ENCODE results near the gene RAB33B. TPM values are rescaled to one million over a fixed set of nuclear protein-coding genes. Genes with fewer than 3 reads are reported as not detected.
"Not testable (repeated sequence)": the region's sequence is repeated elsewhere in the genome, so short reads cannot be mapped to it uniquely, and the experiment has no call there.

The RAB33B gene
- total RNA-seq, 6 experiments from 2014 or later: 3.7 to 5.6 (median 4.8) TPM

DNA sequence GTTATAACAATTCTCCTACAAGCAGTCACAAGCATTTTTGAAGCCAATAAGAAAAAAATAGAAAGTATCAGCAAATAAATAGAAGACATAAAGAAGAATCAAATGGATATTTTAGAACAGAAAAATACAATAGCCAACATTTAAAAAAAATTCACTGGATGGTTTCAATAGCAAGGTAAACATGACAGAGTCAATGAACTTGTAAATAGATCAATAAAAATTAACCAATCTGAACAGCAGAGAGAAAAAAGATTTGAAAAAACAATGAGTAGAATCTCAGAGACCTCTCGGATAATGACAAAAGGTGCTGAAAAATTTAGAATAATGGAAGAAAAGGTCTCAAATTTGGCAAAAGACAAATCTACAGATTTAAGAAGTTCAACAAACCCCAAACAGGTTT is 33.3 kb upstream of the RAB33B start:
- DNase-seq: no peak
- Mint-ChIP-seq H3K4me1 (ENCODE audit: low read depth) (peaks cover 19% of the 10 kb centered on the region), H3K27me3 (ENCODE audit: insufficient read depth) (peaks cover 2% of the 10 kb centered on the region; the same call in 1 of the 2 replicates), H3K9me3 (0 out of 2 replicates have a peak, but pooled peaks cover under 1% of the 10 kb centered on the region), H3K4me3 (no peak overlapping the region), H3K27ac (no peak overlapping the region), H3K36me3 (ENCODE audit: low read depth) (peaks cover 11% of the 10 kb centered on the region; the same call in 1 of the 2 replicates)
- TF ChIP-seq, protein P1, sequence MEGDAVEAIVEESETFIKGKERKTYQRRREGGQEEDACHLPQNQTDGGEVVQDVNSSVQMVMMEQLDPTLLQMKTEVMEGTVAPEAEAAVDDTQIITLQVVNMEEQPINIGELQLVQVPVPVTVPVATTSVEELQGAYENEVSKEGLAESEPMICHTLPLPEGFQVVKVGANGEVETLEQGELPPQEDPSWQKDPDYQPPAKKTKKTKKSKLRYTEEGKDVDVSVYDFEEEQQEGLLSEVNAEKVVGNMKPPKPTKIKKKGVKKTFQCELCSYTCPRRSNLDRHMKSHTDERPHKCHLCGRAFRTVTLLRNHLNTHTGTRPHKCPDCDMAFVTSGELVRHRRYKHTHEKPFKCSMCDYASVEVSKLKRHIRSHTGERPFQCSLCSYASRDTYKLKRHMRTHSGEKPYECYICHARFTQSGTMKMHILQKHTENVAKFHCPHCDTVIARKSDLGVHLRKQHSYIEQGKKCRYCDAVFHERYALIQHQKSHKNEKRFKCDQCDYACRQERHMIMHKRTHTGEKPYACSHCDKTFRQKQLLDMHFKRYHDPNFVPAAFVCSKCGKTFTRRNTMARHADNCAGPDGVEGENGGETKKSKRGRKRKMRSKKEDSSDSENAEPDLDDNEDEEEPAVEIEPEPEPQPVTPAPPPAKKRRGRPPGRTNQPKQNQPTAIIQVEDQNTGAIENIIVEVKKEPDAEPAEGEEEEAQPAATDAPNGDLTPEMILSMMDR (IDR thresholded peaks at IDR 0.05): no peak

DNA sequence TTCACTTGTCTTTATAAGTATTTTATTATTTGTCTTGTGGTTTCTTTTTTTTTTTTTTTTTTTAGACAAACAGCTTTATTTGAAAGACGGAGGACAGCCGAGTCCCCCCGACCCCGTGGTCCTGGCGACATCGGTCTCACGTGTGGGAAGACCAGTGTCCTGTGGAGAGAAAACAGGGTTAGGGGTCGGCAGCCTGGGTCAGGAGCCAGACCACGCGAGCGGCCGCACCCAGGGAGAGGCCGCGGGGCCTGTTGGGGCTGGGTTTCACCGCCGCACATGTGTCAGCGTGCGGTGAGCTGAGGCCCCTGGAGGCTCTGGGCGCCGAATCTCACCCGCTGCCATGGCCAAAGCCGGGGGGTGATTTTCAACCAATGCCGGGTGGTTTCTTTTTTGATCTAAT is 17.8 kb upstream of the RAB33B start:
- TF ChIP-seq, protein P1 (IDR thresholded peaks at IDR 0.05): no peak
- DNase-seq: no peak
- Mint-ChIP-seq H3K9me3 (peaks cover 7% of the 10 kb centered on the region; the same call in 1 of the 2 replicates), H3K36me3 (ENCODE audit: low read depth) (peaks cover 55% of the 10 kb centered on the region), H3K4me3 (no peak overlapping the region), H3K27ac (no peak overlapping the region), H3K4me1 (ENCODE audit: low read depth) (peaks cover 4% of the 10 kb centered on the region; the same call in 1 of the 2 replicates), H3K27me3 (ENCODE audit: insufficient read depth) (no peaks in the 10 kb centered on the region)

DNA sequence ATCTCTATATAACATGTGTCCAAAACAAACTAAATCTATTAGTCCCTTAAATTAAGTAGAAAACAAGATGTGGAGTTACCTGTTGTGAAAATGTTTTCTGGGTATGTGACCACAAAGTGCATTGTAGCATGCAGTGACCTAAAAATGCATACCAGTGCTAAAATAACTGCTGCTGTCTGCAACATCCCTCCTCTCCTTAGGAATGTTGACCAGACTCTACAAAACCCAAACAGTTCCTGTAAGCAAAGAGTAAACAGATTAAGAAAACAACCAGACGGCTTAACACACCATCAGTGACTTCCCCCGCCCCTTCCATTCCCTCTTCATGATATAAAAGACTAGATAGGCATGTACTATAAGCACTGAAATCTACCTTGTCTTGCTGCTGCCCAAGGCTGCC is 15.8 kb upstream of the RAB33B start:
- H3K4me3 Mint-ChIP-seq: no peak overlapping the region
- H3K27ac Mint-ChIP-seq: no peak overlapping the region
- no peak for DNase-seq
- peaks cover 43% of the 10 kb centered on the region for H3K36me3 Mint-ChIP-seq (ENCODE audit: low read depth)
- TF ChIP-seq, protein P1 (IDR thresholded peaks at IDR 0.05): no peak
- peaks cover 7% of the 10 kb centered on the region; the same call in 1 of the 2 replicates for H3K9me3 Mint-ChIP-seq
- H3K27me3 Mint-ChIP-seq (ENCODE audit: insufficient read depth): no peaks in the 10 kb centered on the region
- H3K4me1 Mint-ChIP-seq (ENCODE audit: low read depth): peaks cover 6% of the 10 kb centered on the region; the same call in 1 of the 2 replicates

DNA sequence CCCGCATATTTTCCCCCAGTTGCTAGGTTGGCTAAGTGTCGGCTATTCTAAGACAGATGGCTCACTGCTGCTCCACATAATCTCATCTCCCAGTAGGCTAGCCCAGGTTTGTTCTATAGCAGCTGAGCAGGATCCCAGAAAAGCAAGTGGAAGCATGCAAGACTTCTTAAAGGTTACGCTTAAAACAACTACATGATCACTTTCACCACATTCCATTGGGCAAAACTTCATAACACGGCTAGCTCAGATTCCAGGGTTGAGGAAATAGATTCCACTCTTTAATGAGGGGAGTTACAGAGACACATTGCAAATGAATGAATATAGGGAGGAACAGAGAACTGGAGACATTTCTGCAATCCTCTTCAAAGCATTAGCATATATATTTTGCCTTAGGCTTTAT is 12.9 kb upstream of the RAB33B start:
- Mint-ChIP-seq H3K27me3 (ENCODE audit: insufficient read depth) (no peaks in the 10 kb centered on the region), H3K4me1 (ENCODE audit: low read depth) (peaks cover 6% of the 10 kb centered on the region; the same call in 1 of the 2 replicates), H3K9me3 (peaks cover 7% of the 10 kb centered on the region; the same call in 1 of the 2 replicates), H3K27ac (no peak overlapping the region), H3K36me3 (ENCODE audit: low read depth) (peaks cover 43% of the 10 kb centered on the region), H3K4me3 (no peak overlapping the region)
- TF ChIP-seq, protein P1 (IDR thresholded peaks at IDR 0.05): no peak
- DNase-seq: no peak

DNA sequence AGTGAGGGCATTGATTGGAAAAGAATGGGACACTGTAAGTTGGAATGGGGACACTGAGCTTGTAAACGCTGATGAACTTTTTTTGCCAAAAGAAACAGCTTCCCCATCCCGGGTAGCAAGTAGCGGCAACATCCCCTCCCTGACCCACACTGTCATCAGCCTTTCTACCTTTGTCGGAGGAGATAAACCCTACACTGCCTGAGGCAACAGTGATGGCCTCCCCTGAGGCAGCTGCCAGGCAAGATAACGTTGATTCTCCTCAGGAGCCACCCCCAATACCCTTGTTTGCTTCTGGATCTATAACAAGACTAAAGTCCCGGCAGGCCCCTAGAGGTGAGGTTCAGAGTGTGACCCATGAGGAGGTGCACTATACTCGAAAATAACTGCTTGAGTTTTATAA is 10.3 kb upstream of the RAB33B start:
- Mint-ChIP-seq H3K36me3 (ENCODE audit: low read depth) (peaks cover 20% of the 10 kb centered on the region), H3K4me3 (no peak overlapping the region), H3K27me3 (ENCODE audit: insufficient read depth) (no peaks in the 10 kb centered on the region), H3K27ac (no peak overlapping the region), H3K9me3 (peaks cover 7% of the 10 kb centered on the region; the same call in 1 of the 2 replicates), H3K4me1 (ENCODE audit: low read depth) (peaks cover 6% of the 10 kb centered on the region; the same call in 1 of the 2 replicates)
- TF ChIP-seq, protein P1 (IDR thresholded peaks at IDR 0.05): no peak
- DNase-seq: no peak

DNA sequence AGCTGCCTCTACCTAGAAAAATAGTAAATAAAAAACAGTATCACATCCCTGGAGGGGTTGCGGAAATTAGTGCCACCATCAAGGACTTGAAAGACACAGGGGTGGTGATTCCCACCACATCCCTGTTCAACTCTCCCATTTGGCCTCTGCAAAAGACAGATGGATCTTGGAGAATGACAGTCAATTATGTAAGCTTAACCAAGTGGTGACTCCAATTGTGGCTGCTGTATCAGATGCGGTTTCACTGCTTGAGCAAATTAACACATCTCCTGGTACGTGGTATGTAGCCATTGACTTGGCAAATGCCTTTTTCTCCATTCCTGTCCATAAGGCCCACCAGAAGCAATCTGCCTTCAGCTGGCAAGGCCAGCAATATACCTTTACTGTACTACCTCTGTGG is 9.0 kb upstream of the RAB33B start:
- not testable (repeated sequence) for DNase-seq; H3K4me1 Mint-ChIP-seq (ENCODE audit: low read depth); H3K4me3 Mint-ChIP-seq; H3K36me3 Mint-ChIP-seq (ENCODE audit: low read depth); H3K27me3 Mint-ChIP-seq (ENCODE audit: insufficient read depth); H3K27ac Mint-ChIP-seq; H3K9me3 Mint-ChIP-seq

DNA sequence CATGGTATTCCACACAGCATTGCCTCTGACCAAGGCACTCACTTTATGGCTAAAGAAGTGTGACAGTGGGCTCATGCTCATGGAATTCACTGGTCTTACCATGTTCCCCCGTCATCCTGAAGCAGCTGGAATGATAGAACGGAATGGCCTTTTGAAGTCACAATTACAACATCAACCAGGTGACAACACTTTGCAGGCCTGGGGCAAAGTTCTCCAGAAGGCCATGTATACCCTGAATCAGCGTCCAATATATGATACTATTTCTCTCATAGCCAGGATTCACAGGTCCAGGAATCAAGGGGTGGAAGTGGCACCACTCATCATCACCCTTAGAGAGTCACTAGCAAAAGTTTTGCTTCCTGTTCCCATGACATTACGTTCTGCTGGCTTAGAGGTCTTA is 6.8 kb upstream of the RAB33B start:
- H3K4me3 Mint-ChIP-seq; H3K27ac Mint-ChIP-seq; H3K4me1 Mint-ChIP-seq (ENCODE audit: low read depth); DNase-seq; H3K36me3 Mint-ChIP-seq (ENCODE audit: low read depth); H3K27me3 Mint-ChIP-seq (ENCODE audit: insufficient read depth); H3K9me3 Mint-ChIP-seq: not testable (repeated sequence)
